Hematopoietic multipotent progenitor cell treated with erythropoietin and hydrocortisone succinate and interleukin-3 and kit ligand, for 4 days (in vitro differentiated cells): Measurements from ENCODE around the gene TRIM14.
A peak's percentile ranks its signal among the peaks of the same experiment; 100 is the strongest.
"Not testable (repeated sequence)": the region's sequence is repeated elsewhere in the genome, so short reads cannot be mapped to it uniquely, and the experiment has no call there.

Experiments
- DNase-seq: peaks from one replicate; pipeline ENCODE4 v3.0.0-alpha.2; 2015

TRIM14 gene

GRCh38 chr9:98043915-98044314 lies 75.1 kb downstream of the TRIM14 start:
- DNase-seq = no peak

GRCh38 chr9:98040212-98040611 lies 78.8 kb downstream of the TRIM14 start:
- DNase-seq = no peak

DNA sequence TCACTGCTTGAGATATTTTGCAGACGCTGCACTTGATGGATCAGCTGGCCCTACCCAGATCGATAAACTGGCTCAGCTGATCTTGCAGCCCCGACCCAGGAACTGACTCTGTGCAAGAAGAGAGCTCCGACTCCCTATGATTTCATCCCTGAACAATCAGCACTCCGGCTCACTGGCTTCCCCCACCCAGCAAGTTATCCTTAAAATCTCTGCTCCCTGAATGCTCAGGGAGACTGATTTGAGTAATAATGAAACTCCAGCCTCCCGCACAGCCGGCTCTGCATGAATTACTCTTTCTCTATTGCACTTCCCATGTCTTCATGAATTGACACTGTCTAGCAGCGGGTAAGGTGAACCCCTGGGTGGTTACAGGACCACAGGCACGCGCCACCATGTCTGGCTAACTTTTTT lies 79.4 kb downstream of the TRIM14 start:
- no peak for DNase-seq

GRCh38 chr9:98038958-98039357 lies 80.1 kb downstream of the TRIM14 start:
- DNase-seq = peak; percentile 32

- DNase-seq = peak; percentile 44
Observed at GRCh38 chr9:98037357-98037756, 81.7 kb downstream of the TRIM14 start.

- DNase-seq = peak; percentile 94
Observed at GRCh38 chr9:98034593-98035546, 84.2 kb downstream of the TRIM14 start.

GRCh38 chr9:98031935-98032334 lies 87.1 kb downstream of the TRIM14 start:
- DNase-seq = no peak

GRCh38 chr9:98031169-98031568 lies 87.9 kb downstream of the TRIM14 start:
- no peak for DNase-seq

- no peak for DNase-seq
Observed at GRCh38 chr9:98024702-98025101, 94.3 kb downstream of the TRIM14 start.

DNA sequence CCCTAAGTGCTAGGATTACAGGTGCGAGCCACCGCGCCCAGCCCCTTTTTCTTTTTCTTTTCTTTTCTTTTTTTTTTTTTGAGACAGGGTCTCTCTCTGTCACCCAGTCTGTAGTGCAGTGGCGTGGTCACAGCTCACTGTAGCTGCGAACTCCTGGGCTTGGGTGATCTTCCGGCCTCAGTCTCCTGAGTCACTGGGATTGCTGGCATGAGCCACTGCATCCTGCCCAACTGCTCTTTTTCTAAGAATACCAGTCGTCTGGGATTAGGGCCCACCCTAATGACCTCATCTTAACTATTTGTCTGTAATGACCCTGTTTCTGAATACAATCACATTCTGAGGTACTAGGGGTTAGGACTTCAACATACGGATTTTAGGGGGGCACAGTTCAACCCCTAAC lies 96.6 kb downstream of the TRIM14 start:
- DNase-seq = no peak

DNA sequence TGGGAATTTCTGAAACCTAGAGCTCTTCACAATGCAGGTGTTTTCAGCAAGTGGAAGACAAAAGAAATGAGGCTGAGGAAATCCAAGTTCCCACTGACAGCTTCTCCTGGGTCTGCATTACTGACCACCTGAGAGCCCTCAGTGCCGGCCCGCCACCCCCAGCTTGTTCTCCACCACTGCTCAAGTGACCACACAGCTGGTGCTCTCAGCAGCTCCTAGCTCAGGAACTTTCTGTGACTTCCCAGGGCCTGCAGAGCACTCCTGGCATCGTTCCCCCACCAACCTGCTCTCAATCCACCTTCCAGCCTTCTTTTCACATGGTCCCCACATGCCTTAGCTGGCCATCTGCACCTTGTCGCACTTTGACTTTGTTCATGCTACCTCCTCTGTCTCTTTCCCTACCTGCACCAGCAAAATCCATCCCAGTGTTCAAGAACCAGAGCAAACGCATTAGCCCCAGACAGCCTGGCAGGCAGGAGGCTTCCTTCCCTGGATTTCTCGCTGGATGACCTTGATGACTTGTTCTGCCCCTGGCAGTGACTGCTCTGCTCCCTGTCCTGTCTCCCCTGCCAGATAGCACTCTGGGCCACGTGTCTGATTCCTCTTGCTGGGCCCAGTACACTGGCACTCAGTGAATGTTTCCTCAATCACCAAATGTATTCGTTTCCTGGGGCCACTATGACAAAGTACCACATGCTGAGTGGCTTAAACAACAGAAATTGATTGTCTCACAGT lies 97.5 kb downstream of the TRIM14 start:
- DNase-seq = no peak

DNA sequence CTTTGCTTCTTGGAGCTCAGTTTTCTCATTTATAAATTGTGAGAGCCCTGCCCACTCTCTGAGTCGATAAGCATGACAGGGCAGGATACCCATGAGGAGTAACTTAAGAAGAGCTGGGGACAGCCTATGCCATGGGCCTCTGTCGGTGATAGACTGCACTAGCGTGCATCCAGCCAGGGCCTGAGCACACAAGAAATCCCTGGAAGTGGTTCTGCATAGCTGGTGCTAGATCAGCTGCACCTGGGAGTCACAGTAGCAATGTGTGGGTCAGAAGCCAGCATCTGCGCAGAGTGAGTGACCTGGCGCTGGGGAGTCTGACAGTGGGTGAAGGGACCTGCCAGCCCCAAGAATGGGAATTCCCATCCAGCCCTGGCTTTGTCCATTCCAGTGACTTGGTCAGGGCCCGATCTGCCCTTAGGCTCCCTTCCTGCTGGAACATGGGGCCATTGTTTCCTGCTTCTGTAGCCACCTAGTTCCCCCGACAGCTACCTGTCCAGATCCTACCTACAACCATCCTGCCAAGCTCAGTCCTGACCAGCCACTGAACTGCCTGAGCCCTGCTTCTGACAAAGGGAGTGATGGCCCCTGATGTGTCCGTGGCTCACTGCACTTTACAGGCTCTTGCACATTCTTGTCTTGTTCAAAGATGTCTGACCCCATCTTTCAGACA lies 98.4 kb downstream of the TRIM14 start:
- DNase-seq = no peak

GRCh38 chr9:98019869-98020268 lies 99.2 kb downstream of the TRIM14 start:
- DNase-seq = not testable (repeated sequence)
